Measurements from ENCODE around the gene JUNB. TPM values are rescaled to one million over a fixed set of nuclear protein-coding genes. Genes with fewer than 3 reads are reported as not detected.

The JUNB gene
- polyA plus RNA-seq, 1 donor (not counting 4 experiments of a cell fraction or from before 2014, with no cell fraction given) = 40.8 TPM

DNA sequence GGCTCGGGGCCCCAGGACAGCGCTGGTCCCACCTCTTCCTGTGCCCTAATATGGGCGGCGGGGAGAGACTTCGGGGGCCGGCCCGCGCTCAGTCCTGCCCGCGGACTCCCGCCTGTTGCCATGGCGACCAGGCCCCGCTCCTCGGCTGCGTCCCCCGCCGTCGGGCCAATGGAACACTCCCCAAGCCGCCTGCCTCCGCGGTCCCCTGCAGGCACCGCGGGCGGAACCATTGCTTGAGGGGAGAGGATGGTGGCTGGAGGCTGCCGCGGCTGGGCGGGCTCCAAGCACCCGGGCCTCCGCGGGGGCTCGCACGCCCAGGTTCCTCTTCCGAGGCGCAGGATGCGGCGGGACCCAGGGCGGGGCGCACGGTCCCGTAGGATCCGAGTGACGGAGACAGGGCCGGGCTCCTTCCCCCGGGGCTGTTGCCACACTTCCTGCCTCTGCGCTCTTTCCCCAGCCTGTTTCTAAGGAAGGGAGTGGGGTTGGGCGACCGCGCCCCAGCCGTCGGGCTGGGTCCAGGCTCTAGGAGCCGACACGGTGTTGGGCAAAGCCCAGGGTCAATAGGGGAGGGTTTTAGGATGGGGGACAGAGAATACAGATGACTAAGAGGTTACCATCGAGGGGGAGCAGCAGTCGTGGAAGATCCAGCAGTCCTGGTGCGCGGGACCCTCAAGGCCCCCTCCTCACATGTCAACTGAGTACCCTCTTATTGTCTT, 1.2 kb upstream of the JUNB start:
- Histone ChIP-seq H3K27me3 (ENCODE audit: control insufficient read depth, extremely low read depth, insufficient read depth, low read length) (no peaks in the 10 kb centered on the region), H3K79me2 (ENCODE audit: control insufficient read depth, insufficient read depth, low read length) (peaks cover 19% of the 10 kb centered on the region), H4K20me1 (ENCODE audit: control insufficient read depth, extremely low read depth, insufficient read depth, low read length) (peaks cover 11% of the 10 kb centered on the region), H3K4me1 (ENCODE audit: control insufficient read depth, extremely low read depth, insufficient read depth, low read length) (peaks cover 47% of the 10 kb centered on the region), H3K9me3 (ENCODE audit: control insufficient read depth, low read depth, low read length) (no peaks in the 10 kb centered on the region), H3K9me1 (ENCODE audit: control insufficient read depth, extremely low read depth, insufficient read depth, low read length) (no peaks in the 10 kb centered on the region), H3K27ac (ENCODE audit: control insufficient read depth, insufficient read depth, low read length) (peak overlapping the region; percentile 98), H2AFZ (ENCODE audit: control insufficient read depth, low read length) (no peak overlapping the region), H3K36me3 (ENCODE audit: control insufficient read depth in 2 of 2, extremely low read depth in 1 of 2, insufficient read depth in 2 of 2, low read length in 2 of 2) (no peaks in the 10 kb centered on the region), H3K9ac (ENCODE audit: control insufficient read depth, extremely low read depth, insufficient read depth, low read length) (peak overlapping the region; percentile 97), H3K4me2 (ENCODE audit: control insufficient read depth, extremely low read depth, insufficient read depth, low read depth, low read length) (peak overlapping the region; percentile 99), H3K4me3 (ENCODE audit: control insufficient read depth in 2 of 3, extremely low read depth in 1 of 3, insufficient read depth in 2 of 3, low read depth in 1 of 3, low read length in 3 of 3) (peak overlapping the region; percentile 73 to 95 (median 94))
- dilution Hi-C loops (cut with MboI; ENCODE audit: extremely low pct_ligation_motif_present, low sequenced_read_pairs) = no loop called here
- FAIRE-seq (no peak), DNase-seq (ENCODE audit: low read depth, low spot score) (no peak)
- no peak for TF ChIP-seq EZH2 (IDR thresholded peaks at IDR 0.05; ENCODE audit: low read length)
- TF ChIP-seq, protein P1, sequence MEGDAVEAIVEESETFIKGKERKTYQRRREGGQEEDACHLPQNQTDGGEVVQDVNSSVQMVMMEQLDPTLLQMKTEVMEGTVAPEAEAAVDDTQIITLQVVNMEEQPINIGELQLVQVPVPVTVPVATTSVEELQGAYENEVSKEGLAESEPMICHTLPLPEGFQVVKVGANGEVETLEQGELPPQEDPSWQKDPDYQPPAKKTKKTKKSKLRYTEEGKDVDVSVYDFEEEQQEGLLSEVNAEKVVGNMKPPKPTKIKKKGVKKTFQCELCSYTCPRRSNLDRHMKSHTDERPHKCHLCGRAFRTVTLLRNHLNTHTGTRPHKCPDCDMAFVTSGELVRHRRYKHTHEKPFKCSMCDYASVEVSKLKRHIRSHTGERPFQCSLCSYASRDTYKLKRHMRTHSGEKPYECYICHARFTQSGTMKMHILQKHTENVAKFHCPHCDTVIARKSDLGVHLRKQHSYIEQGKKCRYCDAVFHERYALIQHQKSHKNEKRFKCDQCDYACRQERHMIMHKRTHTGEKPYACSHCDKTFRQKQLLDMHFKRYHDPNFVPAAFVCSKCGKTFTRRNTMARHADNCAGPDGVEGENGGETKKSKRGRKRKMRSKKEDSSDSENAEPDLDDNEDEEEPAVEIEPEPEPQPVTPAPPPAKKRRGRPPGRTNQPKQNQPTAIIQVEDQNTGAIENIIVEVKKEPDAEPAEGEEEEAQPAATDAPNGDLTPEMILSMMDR (optimal IDR thresholded peaks at IDR 0.05 in 1 of 3, IDR thresholded peaks at IDR 0.05 in 1 of 3, conservative IDR thresholded peaks at IDR 0.05 in 1 of 3; ENCODE audit: extremely low read depth in 1 of 3, insufficient read depth in 2 of 3, low read length in 3 of 3) = no peak

DNA sequence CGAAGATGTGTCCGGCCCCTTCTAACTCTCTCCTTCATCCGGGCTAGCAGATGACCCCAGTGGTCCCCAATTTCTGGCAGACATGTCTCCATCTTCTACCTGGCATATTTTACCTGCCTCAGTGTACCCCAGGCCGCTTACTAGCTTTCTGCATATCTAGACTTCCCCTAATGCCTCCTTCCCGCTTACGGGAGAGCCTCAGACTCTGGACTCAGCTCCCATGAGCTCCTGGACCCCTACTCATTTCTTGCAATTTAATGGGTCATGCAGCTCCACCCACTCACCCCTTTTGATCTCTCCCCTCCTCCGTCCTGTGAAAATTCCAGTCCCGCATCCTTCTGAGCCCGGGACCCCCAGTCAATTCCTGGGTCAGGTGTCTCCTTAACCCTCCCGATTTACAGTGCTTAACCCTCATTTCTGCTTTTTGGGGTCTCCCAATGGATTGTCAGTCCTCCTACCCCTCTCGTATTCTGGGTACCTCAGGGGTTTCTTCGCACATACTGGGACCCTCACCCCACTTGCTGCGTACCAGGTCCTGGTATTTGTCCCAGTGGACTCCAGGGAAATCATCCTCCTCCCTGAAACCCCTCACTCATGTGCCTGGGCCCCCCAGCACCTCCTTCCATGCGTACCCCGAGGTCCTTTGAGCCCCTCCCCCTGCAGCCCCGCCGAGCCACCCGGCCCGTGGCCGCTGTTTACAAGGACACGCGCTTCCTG, 500 bp upstream of the JUNB start:
- Histone ChIP-seq H3K27ac (ENCODE audit: control insufficient read depth, insufficient read depth, low read length) (peak overlapping the region; percentile 98), H2AFZ (ENCODE audit: control insufficient read depth, low read length) (no peak overlapping the region), H3K79me2 (ENCODE audit: control insufficient read depth, insufficient read depth, low read length) (peaks cover 19% of the 10 kb centered on the region), H3K4me3 (ENCODE audit: control insufficient read depth in 2 of 3, extremely low read depth in 1 of 3, insufficient read depth in 2 of 3, low read depth in 1 of 3, low read length in 3 of 3) (peak overlapping the region; percentile 73 to 95 (median 94)), H3K36me3 (ENCODE audit: control insufficient read depth in 2 of 2, extremely low read depth in 1 of 2, insufficient read depth in 2 of 2, low read length in 2 of 2) (no peaks in the 10 kb centered on the region), H3K9ac (ENCODE audit: control insufficient read depth, extremely low read depth, insufficient read depth, low read length) (peak overlapping the region; percentile 97), H3K4me2 (ENCODE audit: control insufficient read depth, extremely low read depth, insufficient read depth, low read depth, low read length) (peak overlapping the region; percentile 99), H3K9me1 (ENCODE audit: control insufficient read depth, extremely low read depth, insufficient read depth, low read length) (no peaks in the 10 kb centered on the region), H3K4me1 (ENCODE audit: control insufficient read depth, extremely low read depth, insufficient read depth, low read length) (peaks cover 42% of the 10 kb centered on the region), H4K20me1 (ENCODE audit: control insufficient read depth, extremely low read depth, insufficient read depth, low read length) (peaks cover 11% of the 10 kb centered on the region), H3K9me3 (ENCODE audit: control insufficient read depth, low read depth, low read length) (no peaks in the 10 kb centered on the region), H3K27me3 (ENCODE audit: control insufficient read depth, extremely low read depth, insufficient read depth, low read length) (no peaks in the 10 kb centered on the region)
- TF ChIP-seq, protein P1 (optimal IDR thresholded peaks at IDR 0.05 in 1 of 3, IDR thresholded peaks at IDR 0.05 in 1 of 3, conservative IDR thresholded peaks at IDR 0.05 in 1 of 3; ENCODE audit: extremely low read depth in 1 of 3, insufficient read depth in 2 of 3, low read length in 3 of 3) = no peak
- no peak for TF ChIP-seq EZH2 (IDR thresholded peaks at IDR 0.05; ENCODE audit: low read length)
- FAIRE-seq (no peak), DNase-seq (ENCODE audit: low read depth, low spot score) (no peak)
- dilution Hi-C loops (cut with MboI; ENCODE audit: extremely low pct_ligation_motif_present, low sequenced_read_pairs) = no loop called here

Measured in keratinocyte (primary cell).